ENCODE data around the gene PDIA2.

PDIA2 gene

DNA sequence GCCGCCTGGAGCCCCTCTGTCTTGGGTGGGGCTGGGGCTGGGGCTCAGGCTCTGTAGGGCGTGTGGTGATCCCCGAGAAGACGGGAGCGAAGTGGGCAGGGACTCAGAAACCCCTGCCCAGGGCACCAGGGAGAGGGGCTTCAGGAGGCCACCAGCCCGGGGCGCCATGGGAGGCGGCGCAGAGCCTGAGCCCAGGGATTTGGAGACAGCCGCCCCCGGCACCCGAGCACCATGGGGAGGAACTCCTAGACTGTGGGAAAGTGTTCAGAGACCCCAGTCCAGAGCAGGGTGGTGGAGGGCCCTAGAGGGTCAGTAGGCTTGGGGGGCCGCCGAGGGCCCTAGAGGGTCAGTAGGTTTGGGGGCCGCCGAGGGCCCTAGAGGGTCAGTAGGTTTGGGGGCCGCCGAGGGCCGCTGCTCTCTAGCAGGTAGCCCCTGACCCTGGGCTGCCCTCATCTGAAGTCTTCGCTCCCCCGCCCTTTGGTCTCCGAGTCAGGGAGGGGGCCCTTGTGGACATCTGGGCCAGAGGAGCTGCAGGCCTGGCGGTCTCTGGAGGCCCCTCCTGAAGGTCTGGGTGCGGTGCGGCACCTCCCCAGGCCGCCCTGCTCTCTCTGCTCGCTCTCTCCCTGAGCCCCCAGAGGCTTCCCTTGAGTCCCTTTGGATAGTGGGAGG, 1.8 kb upstream of the PDIA2 start:
- no peak for DNase-seq

DNA sequence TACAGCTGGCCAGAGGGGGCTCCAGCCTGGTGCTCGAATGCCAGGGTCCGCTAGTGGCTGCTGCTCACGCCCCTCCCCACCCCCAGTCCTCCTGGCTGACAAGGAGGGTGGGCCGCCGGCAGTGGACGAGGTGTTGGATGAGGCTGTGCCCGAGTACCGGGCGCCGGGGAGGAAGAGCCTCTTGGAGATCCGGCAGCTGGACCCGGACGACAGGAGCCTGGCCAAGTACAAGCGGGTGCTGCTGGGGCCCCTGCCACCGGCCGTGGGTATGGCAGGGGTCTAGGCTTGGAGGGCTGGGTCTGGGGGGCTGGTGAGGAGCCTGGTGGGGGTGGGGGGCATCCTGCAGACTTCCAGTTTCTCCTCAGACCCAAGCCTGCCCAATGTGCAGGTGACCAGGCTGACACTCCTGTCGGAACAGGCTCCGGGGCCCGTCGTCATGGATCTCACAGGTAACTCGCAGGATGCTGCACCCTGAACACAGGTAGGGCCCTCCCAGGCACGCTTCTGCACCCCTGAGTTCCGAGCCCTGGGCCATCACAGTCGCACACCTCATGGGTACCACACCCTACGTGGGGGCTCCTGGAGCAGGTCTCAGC, 1.2 kb upstream of the PDIA2 start:
- no peak for DNase-seq

DNA sequence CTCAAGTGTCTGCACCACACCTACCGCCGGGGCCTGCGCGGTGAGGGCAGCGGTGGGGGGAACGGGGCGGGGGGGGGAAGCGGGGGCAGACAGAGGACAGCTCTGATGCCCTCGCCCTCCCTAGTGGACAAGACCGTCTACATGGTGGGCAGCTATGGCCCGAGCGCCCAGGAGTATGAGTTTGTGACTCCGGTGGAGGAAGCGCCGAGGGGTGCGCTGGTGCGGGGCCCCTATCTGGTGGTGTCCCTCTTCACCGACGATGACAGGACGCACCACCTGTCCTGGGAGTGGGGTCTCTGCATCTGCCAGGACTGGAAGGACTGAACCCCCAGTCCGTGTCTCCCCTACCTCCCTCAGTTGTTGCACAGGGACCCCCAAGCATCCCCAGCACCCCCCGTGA, 473 bp upstream of the PDIA2 start:
- DNase-seq = no peak

DNA sequence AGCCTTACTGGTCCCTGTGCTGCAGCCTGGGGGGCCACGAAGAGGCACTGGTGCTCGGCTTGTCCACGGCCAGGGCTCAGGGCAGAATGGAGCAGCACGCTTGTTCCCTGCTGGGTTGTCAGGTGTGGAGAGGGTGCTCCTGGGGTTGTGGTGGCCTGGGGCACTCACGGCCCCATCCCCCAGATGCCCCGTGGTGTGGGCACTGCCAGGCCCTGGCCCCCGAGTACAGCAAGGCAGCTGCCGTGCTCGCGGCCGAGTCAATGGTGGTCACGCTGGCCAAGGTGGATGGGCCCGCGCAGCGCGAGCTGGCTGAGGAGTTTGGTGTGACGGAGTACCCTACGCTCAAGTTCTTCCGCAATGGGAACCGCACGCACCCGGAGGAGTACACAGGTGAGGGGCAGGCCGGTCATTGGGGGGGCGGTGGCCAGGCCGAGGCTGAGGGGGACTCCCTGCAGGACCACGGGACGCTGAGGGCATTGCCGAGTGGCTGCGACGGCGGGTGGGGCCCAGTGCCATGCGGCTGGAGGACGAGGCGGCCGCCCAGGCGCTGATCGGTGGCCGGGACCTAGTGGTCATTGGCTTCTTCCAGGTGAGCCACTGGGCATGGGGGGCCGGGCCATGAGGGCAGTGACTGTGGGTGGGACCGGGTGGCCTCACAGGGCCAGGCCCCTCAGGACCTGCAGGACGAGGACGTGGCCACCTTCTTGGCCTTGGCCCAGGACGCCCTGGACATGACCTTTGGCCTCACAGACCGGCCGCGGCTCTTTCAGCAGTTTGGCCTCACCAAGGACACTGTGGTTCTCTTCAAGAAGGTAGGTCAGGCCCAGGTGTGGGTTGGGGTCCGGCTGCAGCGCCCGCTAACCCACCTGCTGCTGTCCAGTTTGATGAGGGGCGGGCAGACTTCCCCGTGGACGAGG, 1.5 kb downstream of the PDIA2 start:
- DNase-seq = no peak

DNA sequence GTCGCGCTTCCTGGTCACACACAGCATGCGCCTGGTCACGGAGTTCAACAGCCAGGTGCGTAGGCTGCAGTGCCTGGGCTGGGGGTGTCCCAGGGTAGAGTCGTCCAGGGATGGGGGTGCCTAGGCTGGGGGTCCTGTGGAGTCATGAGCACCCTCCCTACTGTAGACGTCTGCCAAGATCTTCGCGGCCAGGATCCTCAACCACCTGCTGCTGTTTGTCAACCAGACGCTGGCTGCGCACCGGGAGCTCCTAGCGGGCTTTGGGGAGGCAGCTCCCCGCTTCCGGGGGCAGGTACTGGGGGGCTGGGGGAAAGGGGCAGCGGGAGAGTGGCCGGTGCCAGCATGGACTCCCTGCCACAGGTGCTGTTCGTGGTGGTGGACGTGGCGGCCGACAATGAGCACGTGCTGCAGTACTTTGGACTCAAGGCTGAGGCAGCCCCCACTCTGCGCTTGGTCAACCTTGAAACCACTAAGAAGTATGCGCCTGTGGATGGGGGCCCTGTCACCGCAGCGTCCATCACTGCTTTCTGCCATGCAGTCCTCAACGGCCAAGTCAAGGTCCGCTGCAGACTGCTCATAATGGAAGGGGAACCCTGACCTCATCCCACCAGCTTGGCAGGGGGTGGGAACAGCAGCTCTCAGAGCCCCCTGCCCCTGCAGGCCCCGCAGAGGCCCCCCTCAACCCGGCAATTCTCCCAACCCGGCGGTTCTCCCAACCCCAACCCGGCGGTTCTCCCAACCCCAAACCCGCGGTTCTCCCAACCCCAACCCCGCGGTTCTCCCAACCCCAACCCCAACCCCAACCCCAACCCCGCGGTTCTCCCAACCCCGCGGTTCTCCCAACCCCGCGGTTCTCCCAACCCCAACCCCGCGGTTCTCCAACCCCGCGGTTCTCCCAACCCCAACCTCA, 2.4 kb downstream of the PDIA2 start:
- no peak for DNase-seq

DNA sequence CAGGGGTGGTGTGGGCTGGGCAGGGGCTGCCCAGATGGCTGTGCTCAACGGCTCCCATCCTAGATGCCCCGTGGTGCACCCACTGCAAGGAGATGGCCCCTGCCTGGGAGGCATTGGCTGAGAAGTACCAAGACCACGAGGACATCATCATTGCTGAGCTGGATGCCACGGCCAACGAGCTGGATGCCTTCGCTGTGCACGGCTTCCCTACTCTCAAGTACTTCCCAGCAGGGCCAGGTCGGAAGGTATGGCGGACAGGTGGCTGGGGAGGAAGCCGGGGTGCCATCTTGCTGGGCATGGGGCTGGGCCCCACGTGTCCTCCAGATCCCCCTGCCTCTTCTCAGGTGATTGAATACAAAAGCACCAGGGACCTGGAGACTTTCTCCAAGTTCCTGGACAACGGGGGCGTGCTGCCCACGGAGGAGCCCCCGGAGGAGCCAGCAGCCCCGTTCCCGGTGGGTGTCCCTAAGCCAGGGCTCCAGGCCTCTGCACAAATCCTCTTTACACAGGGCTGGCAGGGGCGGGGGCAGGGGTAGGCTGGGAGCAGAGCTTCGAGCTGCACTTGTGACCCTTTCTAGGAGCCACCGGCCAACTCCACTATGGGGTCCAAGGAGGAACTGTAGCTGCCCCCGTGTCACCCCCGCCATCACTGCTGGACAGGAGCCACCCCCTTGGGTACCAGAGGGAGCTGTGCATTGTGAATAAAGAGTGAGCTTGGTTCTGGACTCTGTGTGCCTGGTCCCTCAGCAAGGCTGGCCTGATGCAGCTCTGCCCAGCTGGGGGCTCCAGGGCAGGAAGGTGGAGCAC, 3.7 kb downstream of the PDIA2 start:
- no peak for DNase-seq

DNA sequence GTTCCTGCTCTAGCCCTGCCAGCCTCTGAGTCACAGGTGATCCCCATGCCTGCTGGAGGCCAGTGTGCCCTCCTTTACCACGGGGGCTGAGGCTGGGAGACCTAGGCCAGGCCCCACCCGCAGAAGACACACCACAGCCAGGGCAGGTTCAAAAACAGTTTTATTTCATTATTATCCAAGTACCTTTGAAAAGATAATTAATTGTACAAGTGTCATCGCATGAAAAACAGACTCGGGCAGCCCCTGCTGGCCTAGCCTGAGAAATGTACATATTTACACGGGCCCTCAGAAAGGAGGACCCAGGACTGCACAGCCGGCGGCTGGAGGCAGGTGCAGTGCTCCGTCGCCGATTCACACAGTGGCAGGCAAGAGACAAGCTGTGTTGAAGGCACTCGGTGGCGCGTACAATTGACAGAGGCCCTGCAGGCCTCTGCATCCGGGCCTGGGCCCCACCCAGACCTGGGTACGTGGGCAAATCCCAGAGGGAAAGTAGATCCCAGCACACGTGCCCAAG, 4.4 kb downstream of the PDIA2 start:
- no peak for DNase-seq

DNA sequence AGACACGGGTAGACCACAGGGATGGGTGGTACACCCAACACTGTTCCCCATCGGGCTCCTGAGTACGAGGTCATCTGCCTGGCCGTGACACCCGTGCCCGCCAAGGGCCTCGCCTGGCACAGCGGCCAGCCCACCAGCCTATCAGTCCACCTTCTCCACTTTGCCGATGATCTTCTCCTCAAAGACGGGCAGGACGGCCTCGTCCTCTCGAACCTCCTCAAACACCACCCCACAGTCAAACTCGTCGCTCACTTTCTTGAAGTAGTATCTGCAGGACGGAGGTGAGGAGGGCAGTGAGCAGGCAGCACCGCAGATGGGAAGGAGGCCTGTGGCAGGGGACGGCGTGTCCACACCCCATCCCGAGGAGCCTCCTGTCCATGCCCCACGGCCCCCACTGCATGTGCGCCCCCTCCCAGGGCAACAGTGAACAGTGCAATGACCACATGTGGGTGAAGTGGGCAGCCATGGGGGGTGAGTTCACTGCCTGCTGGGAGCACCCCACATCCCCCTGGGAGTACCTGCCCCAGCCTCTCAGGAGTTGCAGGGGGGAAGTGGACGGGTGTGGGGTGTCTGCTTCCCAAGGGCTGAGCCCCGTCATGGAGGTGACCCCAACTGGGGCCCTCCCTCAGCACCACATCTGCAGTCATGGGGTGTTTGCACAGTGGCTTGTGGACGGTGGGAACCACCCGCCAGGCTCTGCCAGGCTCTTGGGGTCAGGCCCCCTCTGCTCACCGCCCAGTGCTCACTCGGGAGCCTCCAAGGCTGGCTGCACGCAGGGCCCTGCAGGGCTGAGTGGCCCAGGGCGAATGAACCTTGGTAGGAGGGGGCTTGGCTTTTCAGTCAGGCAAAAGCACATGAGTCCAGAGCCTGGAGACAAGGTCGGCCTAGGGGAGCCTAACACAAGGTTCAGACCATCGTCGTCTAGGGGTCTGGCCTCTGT, 5.3 kb downstream of the PDIA2 start:
- DNase-seq = no peak

DNA sequence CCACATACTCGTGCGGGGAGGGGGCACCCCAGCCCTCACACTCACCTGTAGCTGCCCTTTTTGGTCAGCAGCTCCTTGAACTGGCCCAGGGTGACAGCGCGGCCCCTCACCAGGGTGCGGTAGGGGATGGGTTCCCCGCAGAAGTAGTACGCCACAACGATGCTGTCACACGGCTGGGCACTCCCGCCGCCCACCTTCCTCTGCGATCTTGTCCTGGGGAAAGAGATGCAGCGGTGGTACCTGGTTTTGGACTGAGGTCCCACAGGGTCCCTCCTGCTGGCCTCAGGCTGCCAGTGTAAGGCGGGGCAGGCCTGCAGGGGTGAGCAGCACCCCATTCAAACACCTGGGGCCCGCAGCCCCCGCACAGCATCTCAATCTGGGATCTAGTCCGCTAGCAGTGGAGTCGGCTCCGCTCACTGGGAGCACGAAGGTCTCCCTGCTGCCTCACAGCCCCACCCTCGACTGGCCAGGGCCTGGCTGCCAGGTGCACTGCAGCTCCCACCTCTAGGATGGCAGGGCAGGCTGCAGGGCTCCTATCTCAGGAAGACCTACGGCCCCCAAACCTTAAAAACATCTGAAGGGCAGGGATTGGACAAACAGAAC, 6.5 kb downstream of the PDIA2 start:
- DNase-seq = no peak

DNA sequence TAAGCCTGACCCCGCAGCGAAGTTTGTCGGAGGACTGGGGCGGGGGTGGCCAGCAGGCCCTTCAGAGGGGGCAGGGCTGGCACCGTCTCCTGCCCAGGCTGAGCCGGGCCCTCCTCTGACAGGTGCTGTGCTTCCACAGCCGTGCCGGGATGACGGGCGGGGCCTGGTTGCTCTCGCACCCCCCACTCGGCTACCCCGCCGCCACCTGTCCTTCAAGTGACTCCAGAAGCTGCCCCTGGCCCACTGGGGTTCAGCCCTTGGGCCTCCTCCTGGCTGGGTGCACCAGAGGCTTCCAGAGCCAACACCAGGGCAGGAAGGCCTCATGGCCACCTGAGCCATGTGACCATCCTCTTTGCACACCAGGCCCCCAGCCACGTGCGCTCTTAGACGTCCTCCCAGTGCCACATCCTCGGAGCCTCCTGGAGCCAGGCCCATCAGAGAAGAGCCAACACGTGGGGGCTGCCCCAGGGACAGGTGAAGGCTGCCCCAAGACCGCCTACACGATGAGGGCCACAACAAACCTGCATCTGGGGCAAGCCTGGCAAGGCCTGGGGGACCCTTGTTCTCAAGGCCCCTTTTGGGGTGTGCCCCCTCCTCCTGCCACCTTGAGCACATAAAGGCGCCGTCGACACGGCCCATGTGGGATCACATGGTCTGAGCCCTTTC, 7.2 kb downstream of the PDIA2 start:
- DNase-seq = no peak

DNA sequence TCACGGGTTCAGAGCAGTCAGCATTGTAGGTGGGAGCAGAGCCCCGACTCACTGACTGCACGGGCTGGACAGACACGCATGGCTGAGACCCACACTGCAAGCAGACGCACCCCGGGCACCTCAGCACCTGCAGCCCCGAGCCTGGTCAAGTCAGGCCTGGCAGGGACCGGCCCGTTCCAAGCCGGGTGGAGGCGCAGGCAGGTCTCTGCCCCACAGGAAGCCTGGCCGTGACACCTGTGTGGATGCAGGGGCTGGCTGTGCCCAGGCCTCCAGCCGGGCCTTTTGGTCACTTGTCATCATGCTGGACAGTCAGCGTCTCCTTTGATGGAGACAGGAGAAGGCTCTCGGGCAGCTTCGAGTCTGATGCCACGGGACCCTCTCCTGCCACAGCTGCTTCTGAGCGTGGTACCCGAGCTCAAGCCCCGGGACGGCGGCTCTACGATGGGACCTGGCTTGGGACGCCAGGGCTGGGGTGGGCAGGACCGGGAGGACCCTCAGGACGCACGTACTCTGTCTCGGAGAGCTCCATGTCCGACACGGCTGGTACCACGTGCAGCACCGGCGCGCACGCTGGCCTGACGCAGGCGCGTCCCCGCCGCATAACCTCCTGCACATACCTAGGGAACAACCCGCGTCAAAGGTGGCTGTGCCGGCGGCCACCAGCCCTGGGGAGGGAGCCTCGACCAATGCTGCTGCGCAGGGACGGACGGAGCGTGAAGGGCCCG, 7.9 kb downstream of the PDIA2 start:
- DNase-seq = no peak

DNA sequence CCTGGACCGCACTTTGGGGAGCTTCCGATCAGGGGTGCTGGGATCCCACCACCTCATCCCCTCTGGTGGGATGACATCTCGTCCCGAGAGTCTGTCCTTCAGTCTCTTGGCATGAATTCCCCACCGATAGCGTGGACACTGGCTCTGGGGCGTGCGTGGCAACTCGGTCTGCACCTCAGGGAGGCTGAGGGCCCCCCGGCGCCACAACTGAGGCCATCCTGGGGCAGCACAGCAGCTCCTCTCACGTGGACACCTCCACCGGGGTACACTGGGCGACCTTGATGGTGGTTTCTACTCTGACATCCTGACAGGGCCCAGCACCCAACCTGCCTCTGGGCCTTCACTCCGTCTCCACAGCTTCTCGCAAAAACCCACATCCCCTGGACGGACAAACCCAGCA, 8.6 kb downstream of the PDIA2 start:
- DNase-seq = no peak

DNA sequence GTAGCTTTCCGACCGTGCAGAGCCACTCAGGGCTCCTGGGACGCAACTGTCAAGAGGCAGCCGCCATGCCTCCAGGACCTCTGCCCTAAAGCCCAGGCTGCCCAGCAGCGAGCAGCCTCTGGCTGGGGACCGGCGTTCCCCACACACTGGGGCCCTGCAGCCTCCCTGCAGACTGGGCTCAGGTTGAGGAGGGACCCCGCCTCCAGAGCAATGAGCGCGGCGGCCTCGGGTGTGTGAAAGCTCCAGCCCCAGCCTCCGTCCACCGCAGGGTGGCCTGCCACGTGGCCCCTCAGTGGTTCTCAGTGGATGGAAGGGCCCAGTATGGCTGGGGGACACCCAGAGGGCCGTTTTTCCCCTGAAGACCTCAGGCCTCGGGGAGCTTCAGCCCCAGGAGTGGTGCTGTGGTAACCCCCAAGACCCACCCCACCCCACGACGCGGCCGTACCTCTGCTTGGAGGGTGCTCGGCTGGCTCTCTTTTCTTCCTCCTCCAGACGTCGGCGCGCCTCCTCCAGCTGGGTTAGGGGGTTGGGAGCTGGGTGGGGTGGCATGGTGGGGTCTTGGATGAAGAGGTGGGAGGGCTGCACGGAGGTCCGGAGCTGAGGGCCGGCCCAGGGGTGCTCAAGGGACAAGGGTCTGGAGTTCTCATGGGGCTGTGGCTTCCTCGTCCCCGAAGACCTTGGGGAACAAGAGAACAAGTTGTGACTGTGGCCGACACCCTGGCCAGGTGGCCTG, 10.2 kb downstream of the PDIA2 start:
- no peak for DNase-seq

DNA sequence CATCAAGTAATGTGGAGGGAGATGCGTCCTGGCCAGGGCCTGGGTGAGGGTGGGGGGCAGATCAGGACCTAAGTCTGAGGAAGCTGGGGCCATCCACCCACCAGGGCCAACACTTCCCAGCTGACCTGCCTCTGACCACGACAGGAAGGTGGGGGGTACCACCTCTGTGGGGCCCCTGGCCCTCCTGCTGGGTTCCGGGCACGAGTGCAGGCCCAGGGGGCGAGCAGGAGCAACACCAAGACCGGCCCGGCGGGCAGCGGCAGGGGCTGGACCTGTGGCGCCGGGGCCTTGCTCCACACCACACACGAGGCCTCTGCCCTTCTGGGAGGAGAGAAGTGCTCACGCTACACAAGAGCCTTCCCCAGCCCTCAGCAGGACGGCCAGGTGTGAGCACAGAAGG, 13.3 kb downstream of the PDIA2 start:
- no peak for DNase-seq

DNA sequence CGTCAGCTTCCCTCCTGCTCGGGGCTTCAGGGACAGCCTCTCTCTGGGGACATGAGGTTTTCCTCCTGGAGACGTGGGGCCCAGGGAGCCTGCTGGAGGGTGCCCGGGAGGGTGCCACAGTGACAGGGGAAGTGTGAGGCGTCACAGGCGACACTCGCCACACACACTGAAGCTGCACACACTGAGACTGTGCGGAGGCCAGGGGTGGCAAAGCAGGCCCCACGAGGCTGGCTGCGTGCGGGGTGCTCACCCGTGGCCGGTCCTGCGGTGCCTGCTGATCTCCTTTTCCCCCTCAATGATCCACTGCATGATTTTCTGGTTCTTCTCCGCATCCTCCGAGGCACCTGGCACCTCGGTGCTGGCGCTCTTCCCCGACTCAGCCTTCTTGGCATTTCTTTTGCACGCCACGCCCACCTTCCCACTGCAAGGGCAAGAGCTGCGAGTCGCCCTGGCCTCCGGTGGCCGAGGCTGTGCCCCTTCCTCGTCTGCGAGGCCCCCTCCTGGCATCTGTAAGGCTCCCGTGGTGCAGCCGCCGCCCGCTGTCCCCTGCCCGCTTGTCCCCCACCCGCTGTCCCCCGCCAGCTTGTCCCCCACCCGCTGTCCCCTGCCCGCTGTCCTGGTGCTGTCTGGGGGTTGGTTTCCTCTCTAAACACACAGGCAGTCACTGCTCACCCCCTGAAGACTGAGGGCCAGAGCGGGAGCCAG, 14.0 kb downstream of the PDIA2 start:
- no peak for DNase-seq

DNA sequence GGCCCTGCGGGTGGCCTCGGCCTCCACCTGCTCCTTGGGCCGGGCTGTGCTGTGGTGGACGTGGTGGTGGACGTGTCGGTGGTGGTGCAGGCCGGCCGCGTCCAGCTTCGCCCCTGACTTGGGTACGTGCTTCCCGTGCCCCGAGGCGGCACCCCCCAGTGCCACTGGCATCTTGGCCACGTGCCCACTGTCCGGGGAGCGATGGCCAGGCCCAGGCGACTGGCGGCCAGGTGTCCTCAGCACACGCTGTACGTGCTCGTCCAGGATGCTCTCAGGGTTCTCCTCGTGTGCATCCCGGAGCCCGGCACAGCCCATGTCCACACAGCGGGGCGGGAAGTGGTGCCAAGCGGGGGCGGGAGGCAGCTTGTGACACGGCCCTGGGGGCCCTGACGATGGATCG, 14.9 kb downstream of the PDIA2 start:
- no peak for DNase-seq

DNA sequence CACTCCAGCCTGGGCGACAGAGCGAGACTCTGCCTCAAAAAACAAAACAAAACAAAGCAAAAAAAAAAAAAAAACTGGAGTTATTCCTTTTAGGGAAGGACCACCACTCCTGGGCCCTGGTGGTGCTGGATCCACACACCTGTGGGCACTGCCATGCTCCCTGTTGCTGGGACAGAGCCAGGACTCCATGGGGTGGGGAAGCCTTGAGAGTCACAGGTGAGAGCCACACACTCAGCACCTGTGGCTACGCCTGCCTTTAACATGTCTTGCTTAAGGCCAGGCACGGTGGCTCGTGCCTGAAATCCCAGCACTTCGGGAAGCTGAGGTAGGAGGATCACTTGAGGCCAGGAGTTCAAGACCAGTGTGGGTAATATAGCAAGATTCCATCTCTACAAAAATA, 18.3 kb downstream of the PDIA2 start:
- no peak for DNase-seq

DNA sequence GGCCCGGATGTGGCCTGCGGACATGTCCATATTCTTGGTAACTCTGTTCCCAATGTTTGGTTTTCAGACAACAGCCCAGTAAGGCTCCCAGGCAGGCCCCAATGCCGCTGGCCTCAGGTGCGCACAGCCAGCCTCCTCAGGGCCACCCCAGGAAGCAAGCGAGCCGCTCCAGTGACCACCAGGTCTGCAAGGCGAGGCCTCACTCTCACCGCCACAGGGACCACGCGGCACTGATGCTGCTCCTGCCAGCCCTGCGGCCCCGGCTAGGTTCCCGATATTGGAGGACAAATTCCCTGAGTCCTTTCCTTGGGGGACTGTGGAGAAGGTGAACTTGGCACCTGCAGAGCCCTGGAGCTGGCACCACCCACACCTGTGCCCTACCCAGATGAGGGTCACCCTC, 19.0 kb downstream of the PDIA2 start:
- no peak for DNase-seq

All from NCI-H1930 (cell line).